Upper lobe of left lung (tissue), 4 donors: ENCODE data around the gene TMX2.
"Not testable (repeated sequence)": the region's sequence is repeated elsewhere in the genome, so short reads cannot be mapped to it uniquely, and the experiment has no call there.

ENCODE experiments used
- CTCF ChIP-seq, 6 experiments: fragments of 450-650 bp in 4 of 6; fragments of 200-600 bp in 2 of 6; sonication (generic) in 2 of 6; IDR thresholded peaks; one replicate each; pipeline ENCODE4 v1.5.1; 2016 to 2019; ENCODE audit warnings: antibody characterized with exemption in 6 of 6
- EP300 ChIP-seq, 4 donors: sonication (generic); formaldehyde crosslinking; IDR thresholded peaks; one replicate each; pipeline ENCODE4 v1.5.1; 2017; ENCODE audit warnings: antibody characterized with exemption in 4 of 4, control low read depth in 2 of 4
- POLR2A ChIP-seq, 4 donors: fragments of 450-650 bp; IDR thresholded peaks; one replicate each; pipeline ENCODE4 v1.5.1; 2016 to 2017; ENCODE audit warnings: antibody characterized with exemption in 4 of 4, mild to moderate bottlenecking in 2 of 4
- POLR2AphosphoS5 ChIP-seq, 2 donors: sonication (generic); formaldehyde crosslinking; IDR thresholded peaks; one replicate each; pipeline ENCODE4 v1.5.1; 2017; ENCODE audit warnings: antibody characterized with exemption in 2 of 2

GRCh38 chr11:57716726-57717125 is 4.3 kb downstream of the TMX2 start:
- TF ChIP-seq CTCF, POLR2A, POLR2AphosphoS5, EP300 (IDR thresholded peaks at IDR 0.05): not testable (repeated sequence)
